ENCODE results near the gene RBMS2.

- 0 out of 2 replicates have a peak, but pooled peaks have one; percentile 44 for TF ChIP-seq YY1 (tag by site-specific recombination; IDR thresholded peaks at IDR 0.05)
- no peak for TF ChIP-seq REST (tag by site-specific recombination; IDR thresholded peaks at IDR 0.05)
- TF ChIP-seq, protein P1, sequence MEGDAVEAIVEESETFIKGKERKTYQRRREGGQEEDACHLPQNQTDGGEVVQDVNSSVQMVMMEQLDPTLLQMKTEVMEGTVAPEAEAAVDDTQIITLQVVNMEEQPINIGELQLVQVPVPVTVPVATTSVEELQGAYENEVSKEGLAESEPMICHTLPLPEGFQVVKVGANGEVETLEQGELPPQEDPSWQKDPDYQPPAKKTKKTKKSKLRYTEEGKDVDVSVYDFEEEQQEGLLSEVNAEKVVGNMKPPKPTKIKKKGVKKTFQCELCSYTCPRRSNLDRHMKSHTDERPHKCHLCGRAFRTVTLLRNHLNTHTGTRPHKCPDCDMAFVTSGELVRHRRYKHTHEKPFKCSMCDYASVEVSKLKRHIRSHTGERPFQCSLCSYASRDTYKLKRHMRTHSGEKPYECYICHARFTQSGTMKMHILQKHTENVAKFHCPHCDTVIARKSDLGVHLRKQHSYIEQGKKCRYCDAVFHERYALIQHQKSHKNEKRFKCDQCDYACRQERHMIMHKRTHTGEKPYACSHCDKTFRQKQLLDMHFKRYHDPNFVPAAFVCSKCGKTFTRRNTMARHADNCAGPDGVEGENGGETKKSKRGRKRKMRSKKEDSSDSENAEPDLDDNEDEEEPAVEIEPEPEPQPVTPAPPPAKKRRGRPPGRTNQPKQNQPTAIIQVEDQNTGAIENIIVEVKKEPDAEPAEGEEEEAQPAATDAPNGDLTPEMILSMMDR (tag by site-specific recombination; IDR thresholded peaks at IDR 0.05), result peak; percentile 90
- peak; percentile 100 for TF ChIP-seq ZSCAN30 (tag by site-specific recombination; IDR thresholded peaks at IDR 0.05)
- TF ChIP-seq ZNF548 (tag by site-specific recombination; IDR thresholded peaks at IDR 0.05), result no peak
- TF ChIP-seq ZNF621 (tag by site-specific recombination; IDR thresholded peaks at IDR 0.05), result no peak
- peak; percentile 32; the same call in 1 of the 2 replicates for TF ChIP-seq KLF7 (tag by site-specific recombination; IDR thresholded peaks at IDR 0.05; ENCODE audit: borderline replicate concordance)
- TF ChIP-seq, protein P2, sequence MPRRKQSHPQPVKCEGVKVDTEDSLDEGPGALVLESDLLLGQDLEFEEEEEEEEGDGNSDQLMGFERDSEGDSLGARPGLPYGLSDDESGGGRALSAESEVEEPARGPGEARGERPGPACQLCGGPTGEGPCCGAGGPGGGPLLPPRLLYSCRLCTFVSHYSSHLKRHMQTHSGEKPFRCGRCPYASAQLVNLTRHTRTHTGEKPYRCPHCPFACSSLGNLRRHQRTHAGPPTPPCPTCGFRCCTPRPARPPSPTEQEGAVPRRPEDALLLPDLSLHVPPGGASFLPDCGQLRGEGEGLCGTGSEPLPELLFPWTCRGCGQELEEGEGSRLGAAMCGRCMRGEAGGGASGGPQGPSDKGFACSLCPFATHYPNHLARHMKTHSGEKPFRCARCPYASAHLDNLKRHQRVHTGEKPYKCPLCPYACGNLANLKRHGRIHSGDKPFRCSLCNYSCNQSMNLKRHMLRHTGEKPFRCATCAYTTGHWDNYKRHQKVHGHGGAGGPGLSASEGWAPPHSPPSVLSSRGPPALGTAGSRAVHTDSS (tag by site-specific recombination; IDR thresholded peaks at IDR 0.05), result no peak; the same call in 1 of the 2 replicates
- TF ChIP-seq, protein P3, sequence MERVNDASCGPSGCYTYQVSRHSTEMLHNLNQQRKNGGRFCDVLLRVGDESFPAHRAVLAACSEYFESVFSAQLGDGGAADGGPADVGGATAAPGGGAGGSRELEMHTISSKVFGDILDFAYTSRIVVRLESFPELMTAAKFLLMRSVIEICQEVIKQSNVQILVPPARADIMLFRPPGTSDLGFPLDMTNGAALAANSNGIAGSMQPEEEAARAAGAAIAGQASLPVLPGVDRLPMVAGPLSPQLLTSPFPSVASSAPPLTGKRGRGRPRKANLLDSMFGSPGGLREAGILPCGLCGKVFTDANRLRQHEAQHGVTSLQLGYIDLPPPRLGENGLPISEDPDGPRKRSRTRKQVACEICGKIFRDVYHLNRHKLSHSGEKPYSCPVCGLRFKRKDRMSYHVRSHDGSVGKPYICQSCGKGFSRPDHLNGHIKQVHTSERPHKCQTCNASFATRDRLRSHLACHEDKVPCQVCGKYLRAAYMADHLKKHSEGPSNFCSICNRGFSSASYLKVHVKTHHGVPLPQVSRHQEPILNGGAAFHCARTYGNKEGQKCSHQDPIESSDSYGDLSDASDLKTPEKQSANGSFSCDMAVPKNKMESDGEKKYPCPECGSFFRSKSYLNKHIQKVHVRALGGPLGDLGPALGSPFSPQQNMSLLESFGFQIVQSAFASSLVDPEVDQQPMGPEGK (tag by site-specific recombination; IDR thresholded peaks at IDR 0.05), result peak; percentile 99
- TF ChIP-seq, protein P4, sequence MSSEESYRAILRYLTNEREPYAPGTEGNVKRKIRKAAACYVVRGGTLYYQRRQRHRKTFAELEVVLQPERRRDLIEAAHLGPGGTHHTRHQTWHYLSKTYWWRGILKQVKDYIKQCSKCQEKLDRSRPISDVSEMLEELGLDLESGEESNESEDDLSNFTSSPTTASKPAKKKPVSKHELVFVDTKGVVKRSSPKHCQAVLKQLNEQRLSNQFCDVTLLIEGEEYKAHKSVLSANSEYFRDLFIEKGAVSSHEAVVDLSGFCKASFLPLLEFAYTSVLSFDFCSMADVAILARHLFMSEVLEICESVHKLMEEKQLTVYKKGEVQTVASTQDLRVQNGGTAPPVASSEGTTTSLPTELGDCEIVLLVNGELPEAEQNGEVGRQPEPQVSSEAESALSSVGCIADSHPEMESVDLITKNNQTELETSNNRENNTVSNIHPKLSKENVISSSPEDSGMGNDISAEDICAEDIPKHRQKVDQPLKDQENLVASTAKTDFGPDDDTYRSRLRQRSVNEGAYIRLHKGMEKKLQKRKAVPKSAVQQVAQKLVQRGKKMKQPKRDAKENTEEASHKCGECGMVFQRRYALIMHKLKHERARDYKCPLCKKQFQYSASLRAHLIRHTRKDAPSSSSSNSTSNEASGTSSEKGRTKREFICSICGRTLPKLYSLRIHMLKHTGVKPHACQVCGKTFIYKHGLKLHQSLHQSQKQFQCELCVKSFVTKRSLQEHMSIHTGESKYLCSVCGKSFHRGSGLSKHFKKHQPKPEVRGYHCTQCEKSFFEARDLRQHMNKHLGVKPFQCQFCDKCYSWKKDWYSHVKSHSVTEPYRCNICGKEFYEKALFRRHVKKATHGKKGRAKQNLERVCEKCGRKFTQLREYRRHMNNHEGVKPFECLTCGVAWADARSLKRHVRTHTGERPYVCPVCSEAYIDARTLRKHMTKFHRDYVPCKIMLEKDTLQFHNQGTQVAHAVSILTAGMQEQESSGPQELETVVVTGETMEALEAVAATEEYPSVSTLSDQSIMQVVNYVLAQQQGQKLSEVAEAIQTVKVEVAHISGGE (tag by site-specific recombination; conservative IDR thresholded peaks at IDR 0.05; ENCODE audit: low read depth), result peak; percentile 37; the same call in 1 of the 2 replicates
- no peak for TF ChIP-seq ZNF138 (tag by site-specific recombination; IDR thresholded peaks at IDR 0.05; ENCODE audit: borderline replicate concordance)
- TF ChIP-seq SCRT2 (tag by site-specific recombination; IDR thresholded peaks at IDR 0.05), result no peak
- TF ChIP-seq ZBTB8A (tag by site-specific recombination; IDR thresholded peaks at IDR 0.05), result peak; percentile 73
- no peak for TF ChIP-seq ZNF239 (tag by site-specific recombination; IDR thresholded peaks at IDR 0.05)
Observed at GRCh38 chr12:56636675-56637540, 115.3 kb downstream of the RBMS2 start.

Measured in HEK293 (cell line).